K562 (cell line): Measurements from ENCODE around the gene CYP4B1. TPM values are rescaled to one million over a fixed set of nuclear protein-coding genes. Genes with fewer than 3 reads are reported as not detected.

Experiments
- ATAC-seq: fragments of 200-7000 bp; cut with Tn5 transposase; 3 replicates; pipeline ENCODE4 v1.9.1; 2020; ENCODE audit warnings: moderate library complexity
- BruUV-seq: library from RNA; stranded (reverse); fragments of 400-500 nt; replicated peaks from 2 replicates; lab custom pipeline; 2021; lab: Mats Ljungman, UMichigan
- CTCF ChIA-PET: fragments of 300-600 bp; formaldehyde crosslinking; extraction: SDS; loops from one replicate; lab custom pipeline; 2021; ENCODE audit warnings: low intra/inter-chr PET ratio; lab: Yijun Ruan, JAX
- POLR2A ChIA-PET: fragments of 300-600, 350-650 bp; sonication (Branson Sonifier 250); formaldehyde crosslinking; extraction: SDS; loops from one replicate; lab custom pipeline; 2021; ENCODE audit warnings: antibody characterized with exemption, inconsistent platforms; lab: Yijun Ruan, JAX
- DNase-seq, 4 experiments: peaks; one replicate each; pipeline versions ENCODE4 v3.0.0 to v3.0.0-alpha.2; 2011 to 2018; ENCODE audit warnings: low spot score in 3 of 4, mixed read lengths in 3 of 4; ENCODE audit errors: extremely low read depth in 1 of 4
- FAIRE-seq: peaks from 2 replicates; lab custom pipeline; 2011; peaks lifted over from hg19 to GRCh38; lab: Jason Lieb, UNC
- H2AFZ ChIP-seq: 2 replicates; pipeline ENCODE4 v1.6.0; 2011; ENCODE audit warnings: low read depth, low read length, control low read depth, inconsistent platforms
- H3K27ac ChIP-seq: fragments of 200-600 bp; 3 replicates; pipeline ENCODE4 v1.8.0; 2011; ENCODE audit warnings: low read depth, mild to moderate bottlenecking, control low read depth, inconsistent platforms, low read length, moderate library complexity, mixed read lengths; ENCODE audit errors: extremely low read depth
- H3K27me3 ChIP-seq, 2 experiments: fragments of 300-600 bp in 1 of 2; 2 replicates in 1 of 2; 3 replicates in 1 of 2; pipeline versions ENCODE4 v1.6.0 to v1.8.0; 2011; ENCODE audit warnings: inconsistent platforms in 2 of 2, low read length in 2 of 2, mild to moderate bottlenecking in 1 of 2, mixed read lengths in 1 of 2, moderate library complexity in 1 of 2; ENCODE audit not compliant: control insufficient read depth in 2 of 2, insufficient read depth in 2 of 2
- H3K36me3 ChIP-seq: fragments of 300-600 bp; 3 replicates; pipeline ENCODE4 v1.8.0; 2011; ENCODE audit warnings: mild to moderate bottlenecking, low read length, inconsistent platforms; ENCODE audit not compliant: control insufficient read depth, insufficient read depth
- H3K4me1 ChIP-seq, 2 experiments: fragments of 200-600 bp in 1 of 2; replicated peaks in 1 of 2; 2 replicates in 1 of 2; 3 replicates in 1 of 2; pipeline versions ENCODE4 v1.5.1 to v1.8.0; 2011; ENCODE audit warnings: inconsistent platforms in 2 of 2, low read length in 2 of 2, mild to moderate bottlenecking in 1 of 2, mixed read lengths in 1 of 2, moderate library complexity in 1 of 2; ENCODE audit not compliant: control insufficient read depth in 2 of 2, insufficient read depth in 2 of 2
- H3K4me2 ChIP-seq: 2 replicates; pipeline ENCODE4 v1.6.1; 2011; ENCODE audit warnings: low read length, control low read depth, inconsistent platforms, mixed read lengths; ENCODE audit not compliant: insufficient read depth
- H3K4me3 ChIP-seq: fragments of 200-600 bp; sonication (generic), shearing (Covaris generic); 2 replicates; pipeline ENCODE4 v1.5.1; 2016; ENCODE audit warnings: control low read depth, inconsistent platforms
- H3K79me2 ChIP-seq: fragments of 200-600 bp; 3 replicates; pipeline ENCODE4 v1.8.0; 2011; ENCODE audit warnings: low read length, inconsistent platforms; ENCODE audit not compliant: control insufficient read depth, insufficient read depth
- H3K9ac ChIP-seq, 2 experiments: 2 replicates each; pipeline versions ENCODE4 v1.6.0 to v1.6.1; 2011; ENCODE audit warnings: low read depth in 2 of 2, low read length in 2 of 2, control low read depth in 1 of 2, inconsistent platforms in 1 of 2, mild to moderate bottlenecking in 1 of 2, mixed read lengths in 1 of 2; ENCODE audit not compliant: insufficient read depth in 1 of 2
- H3K9me1 ChIP-seq: one replicate; pipeline ENCODE4 v1.6.0; 2011; ENCODE audit warnings: inconsistent platforms, mild to moderate bottlenecking, low read length, moderate library complexity; ENCODE audit not compliant: control insufficient read depth, insufficient read depth
- H3K9me3 ChIP-seq: replicated peaks from 2 replicates; pipeline ENCODE4 v1.5.1; 2011; ENCODE audit warnings: low read depth, low read length, inconsistent platforms; ENCODE audit not compliant: control insufficient read depth, insufficient read depth
- H4K20me1 ChIP-seq: replicated peaks from 2 replicates; pipeline ENCODE4 v1.6.1; 2011; ENCODE audit warnings: low read length, inconsistent platforms, mixed read lengths; ENCODE audit not compliant: control insufficient read depth, insufficient read depth
- DIDO1 ChIP-seq: fragments of 450-650 bp; IDR thresholded peaks from 2 replicates; pipeline ENCODE4 v1.6.1; 2016; ENCODE audit warnings: low read depth, missing biosample characterization, missing genetic modification characterization
- GATAD2A ChIP-seq: fragments of 450-650 bp; IDR thresholded peaks from 2 replicates; pipeline ENCODE4 v1.6.1; 2017
- POLR2B ChIP-seq: fragments of 450-650 bp; IDR thresholded peaks from 2 replicates; pipeline ENCODE4 v1.6.1; 2018; ENCODE audit warnings: low read depth; ENCODE audit not compliant: partially characterized antibody
- TBL1XR1 ChIP-seq, 2 experiments: IDR thresholded peaks; 2 replicates each; pipeline ENCODE4 v1.6.1; 2012; ENCODE audit warnings: improper control_type of control experiment in 2 of 2, low read length in 2 of 2, mild to moderate bottlenecking in 1 of 2
- WGBS: fragments of 100-300 bp; shearing (Covaris generic); methylation state at CpG from one replicate; pipeline ENCODE4 v1.1.6; 2016; ENCODE audit warnings: low coverage, mixed read lengths; ENCODE audit not compliant: insufficient coverage; ENCODE audit errors: missing lambda C conversion rate; 5-methylcytosine and 5-hydroxymethylcytosine counted together
- in situ Hi-C: fragments of 300-500 bp; cut with MboI; formaldehyde crosslinking; loops from 4 replicates; pipeline ENCODE4 v1.15.0; 2018; ENCODE audit warnings: inconsistent platforms, mixed read lengths
- intact Hi-C: fragments of 100-400 bp; cut with micrococcal nuclease; formaldehyde crosslinking; loops from 2 replicates; pipeline ENCODE4 v1.14.2; 2022
- polyA plus RNA-seq, 8 experiments: library from polyadenylated mRNA; depleted of rRNA in 4 of 8; stranded (reverse) in 5 of 8; unstranded in 3 of 8; fragments of >200 nt; fragmentation: Nextera tagmentation in 2 of 8; fragmentation: Illumina TruSeq in 1 of 8; extraction: Ambion mirVana in 2 of 8; extraction: Trizol in 1 of 8; gene quantifications; 2 replicates each; pipeline versions ENCODE4 v1.2.1 to v1.2.3, GENCODE V29; 2011 to 2014; ENCODE audit warnings: inconsistent platforms in 1 of 8, missing spikeins in 1 of 8
- total RNA-seq, 7 experiments: library from RNA; depleted of rRNA in 6 of 7; stranded (reverse); fragments of >200 nt in 6 of 7; fragmentation: Illumina TruSeq in 2 of 7; extraction: Trizol in 2 of 7; gene quantifications; 2 replicates each; pipeline versions ENCODE4 v1.2.1 to v1.2.3, GENCODE V29; 2011 to 2021; ENCODE audit warnings: low replicate concordance in 1 of 7
- TF ChIP-seq, protein P1 (sequence below), 2 experiments: fragments of 450-650 bp; IDR thresholded peaks; 2 replicates each; pipeline ENCODE4 v1.6.1; 2016; ENCODE audit warnings: mild to moderate bottlenecking in 2 of 2, borderline replicate concordance in 1 of 2, low read depth in 1 of 2, moderate library complexity in 1 of 2
- TF ChIP-seq, protein P2 (sequence below), 2 experiments: fragments of 250-450 bp in 1 of 2; fragments of 450-650 bp in 1 of 2; sonication (Bioruptor Pico) in 1 of 2; IDR thresholded peaks; 2 replicates each; pipeline versions ENCODE4 v1.6.1 to v1.8.0; 2016 to 2021; ENCODE audit warnings: mild to moderate bottlenecking in 2 of 2, moderate library complexity in 2 of 2, missing compliant biosample characterization in 1 of 2, missing genetic modification characterization in 1 of 2
- TF ChIP-seq, protein P3 (sequence below): sonication (generic); formaldehyde crosslinking; IDR thresholded peaks from 2 replicates; pipeline ENCODE4 v1.4.0; 2020; ENCODE audit warnings: mild to moderate bottlenecking, missing genetic modification reagents
- TF ChIP-seq, protein P4 (sequence below): sonication (generic); formaldehyde crosslinking; IDR thresholded peaks from 2 replicates; pipeline ENCODE4 v1.8.1; 2023; ENCODE audit warnings: mild to moderate bottlenecking, missing genetic modification reagents, moderate library complexity

The CYP4B1 gene
- total and polyA plus RNA-seq, 9 of the 15 experiments (the other 6 are each of a cell fraction or from before 2014, with no cell fraction given): 0.69 TPM; not detected in 8

DNA sequence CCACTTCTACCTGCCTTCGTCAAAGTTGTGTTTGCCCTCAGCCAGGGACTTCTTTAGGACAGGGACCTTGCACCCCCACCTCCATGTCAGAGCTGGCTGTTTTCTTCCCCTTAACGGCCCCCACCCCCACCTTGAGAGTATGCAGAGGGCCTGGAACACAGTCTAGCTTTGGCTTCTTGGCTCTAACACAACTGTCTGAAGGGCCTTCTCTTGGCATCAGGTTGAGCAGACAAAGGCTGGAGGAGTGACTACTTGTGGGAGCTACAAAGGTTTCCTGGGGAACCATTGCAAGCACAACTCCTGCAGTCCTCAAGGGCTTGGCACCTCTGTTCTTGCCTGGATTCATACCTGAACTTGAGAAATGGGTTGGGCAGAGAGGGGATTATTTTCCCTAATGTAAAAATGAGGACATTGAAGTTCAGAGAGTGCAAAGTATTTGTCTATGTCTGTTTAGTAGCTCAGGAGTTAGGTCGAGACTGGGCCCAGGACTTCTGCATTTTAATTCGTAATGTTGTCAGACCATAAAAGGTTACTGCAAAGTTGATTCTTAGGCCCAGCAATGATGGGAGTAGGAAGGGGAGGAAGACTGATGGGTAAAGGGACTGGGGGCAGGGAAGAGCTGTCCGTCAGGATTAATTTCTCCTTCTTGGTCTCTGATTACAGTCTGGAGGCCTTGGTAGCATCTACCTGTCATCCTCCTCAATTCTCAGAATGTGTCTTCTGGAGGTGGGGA lies 2.6 kb downstream of the CYP4B1 start:
- Histone ChIP-seq H3K4me3 (no peak overlapping the region), H3K27me3 (peaks cover 2 to 11% of the 10 kb centered on the region in 2 experiments; a peak in 2 of 5 replicates), H3K4me1 (no peaks in the 10 kb centered on the region), H2AFZ (no peak overlapping the region), H3K79me2 (no peaks in the 10 kb centered on the region), H3K4me2 (no peak overlapping the region), H3K9ac (no peak overlapping the region), H4K20me1 (no peaks in the 10 kb centered on the region), H3K9me3 (no peaks in the 10 kb centered on the region), H3K9me1 (no peaks in the 10 kb centered on the region), H3K36me3 (no peaks in the 10 kb centered on the region), H3K27ac (no peak overlapping the region)
- POLR2A ChIA-PET: interaction anchor here (0.6 to 1.4 kb wide), 4 partner anchors 10 to 332 kb away, joined by 3 to 5 read pairs (median 4); no protein-coding TSS in a partner anchor
- TF ChIP-seq, protein P1, sequence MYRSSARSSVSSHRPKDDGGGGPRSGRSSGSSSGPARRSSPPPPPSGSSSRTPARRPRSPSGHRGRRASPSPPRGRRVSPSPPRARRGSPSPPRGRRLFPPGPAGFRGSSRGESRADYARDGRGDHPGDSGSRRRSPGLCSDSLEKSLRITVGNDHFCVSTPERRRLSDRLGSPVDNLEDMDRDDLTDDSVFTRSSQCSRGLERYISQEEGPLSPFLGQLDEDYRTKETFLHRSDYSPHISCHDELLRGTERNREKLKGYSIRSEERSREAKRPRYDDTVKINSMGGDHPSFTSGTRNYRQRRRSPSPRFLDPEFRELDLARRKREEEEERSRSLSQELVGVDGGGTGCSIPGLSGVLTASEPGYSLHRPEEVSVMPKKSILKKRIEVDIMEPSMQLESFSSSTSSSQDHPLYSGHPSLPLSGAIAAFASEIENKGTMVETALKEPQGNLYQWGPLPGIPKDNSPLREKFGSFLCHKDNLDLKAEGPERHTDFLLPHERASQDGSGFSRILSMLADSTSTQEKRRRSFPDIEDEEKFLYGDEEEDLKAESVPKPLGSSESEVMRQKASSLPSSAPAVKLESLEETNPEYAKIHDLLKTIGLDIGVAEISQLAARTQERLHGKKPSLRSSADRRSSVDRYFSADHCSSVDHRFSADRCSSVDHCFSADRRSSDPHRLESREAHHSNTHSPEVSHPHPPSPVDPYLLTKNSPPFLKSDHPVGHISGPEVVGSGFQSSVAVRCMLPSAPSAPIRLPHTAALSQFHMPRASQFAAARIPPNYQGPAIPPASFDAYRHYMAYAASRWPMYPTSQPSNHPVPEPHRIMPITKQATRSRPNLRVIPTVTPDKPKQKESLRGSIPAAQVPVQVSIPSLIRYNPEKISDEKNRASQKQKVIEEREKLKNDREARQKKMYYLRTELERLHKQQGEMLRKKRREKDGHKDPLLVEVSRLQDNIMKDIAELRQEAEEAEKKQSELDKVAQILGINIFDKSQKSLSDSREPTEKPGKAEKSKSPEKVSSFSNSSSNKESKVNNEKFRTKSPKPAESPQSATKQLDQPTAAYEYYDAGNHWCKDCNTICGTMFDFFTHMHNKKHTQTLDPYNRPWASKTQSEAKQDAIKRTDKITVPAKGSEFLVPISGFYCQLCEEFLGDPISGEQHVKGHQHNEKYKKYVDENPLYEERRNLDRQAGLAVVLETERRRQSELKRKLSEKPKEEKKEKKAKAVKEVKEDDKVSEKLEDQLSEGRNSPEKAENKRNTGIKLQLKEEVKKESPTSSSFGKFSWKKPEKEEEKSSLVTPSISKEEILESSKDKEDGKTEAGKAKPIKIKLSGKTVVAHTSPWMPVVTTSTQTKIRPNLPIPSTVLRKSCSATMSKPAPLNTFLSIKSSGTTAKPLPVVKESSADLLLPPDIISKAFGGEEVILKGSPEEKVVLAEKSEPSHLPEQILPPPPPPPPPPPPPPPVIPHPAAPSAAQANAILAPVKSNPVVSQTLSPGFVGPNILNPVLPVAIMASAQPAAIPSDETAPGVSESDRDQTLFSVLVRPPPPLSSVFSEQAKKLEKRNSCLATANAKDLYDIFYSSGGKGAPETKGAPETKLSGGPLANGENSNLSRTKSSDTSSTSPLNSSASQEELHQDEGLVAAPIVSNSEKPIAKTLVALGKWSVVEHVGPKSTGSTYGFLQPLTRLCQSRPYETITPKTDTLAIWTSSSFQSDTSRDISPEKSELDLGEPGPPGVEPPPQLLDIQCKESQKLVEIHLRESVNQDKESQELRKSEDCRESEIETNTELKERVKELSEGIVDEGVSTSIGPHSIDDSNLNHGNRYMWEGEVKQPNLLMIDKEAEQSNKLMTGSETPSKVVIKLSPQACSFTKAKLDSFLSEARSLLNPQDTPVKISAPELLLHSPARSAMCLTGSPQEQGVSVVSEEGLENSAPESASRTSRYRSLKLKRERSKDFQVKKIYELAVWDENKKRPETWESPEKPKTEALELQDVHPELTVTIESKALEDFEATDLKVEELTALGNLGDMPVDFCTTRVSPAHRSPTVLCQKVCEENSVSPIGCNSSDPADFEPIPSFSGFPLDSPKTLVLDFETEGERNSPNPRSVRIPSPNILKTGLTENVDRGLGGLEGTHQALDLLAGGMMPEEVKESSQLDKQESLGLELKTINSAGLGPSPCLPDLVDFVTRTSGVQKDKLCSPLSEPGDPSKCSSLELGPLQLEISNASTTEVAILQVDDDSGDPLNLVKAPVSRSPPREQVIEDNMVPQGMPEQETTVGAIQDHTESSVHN (IDR thresholded peaks at IDR 0.05; ENCODE audit: borderline replicate concordance in 1 of 2, low read depth in 1 of 2): no peak
- TF ChIP-seq GATAD2A: no peak
- no peak for TF ChIP-seq DIDO1 (tag)
- TF ChIP-seq, protein P2, sequence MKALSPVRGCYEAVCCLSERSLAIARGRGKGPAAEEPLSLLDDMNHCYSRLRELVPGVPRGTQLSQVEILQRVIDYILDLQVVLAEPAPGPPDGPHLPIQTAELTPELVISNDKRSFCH (CRISPR knock-in tag; IDR thresholded peaks at IDR 0.05): no peak
- TF ChIP-seq, protein P2 (tag; IDR thresholded peaks at IDR 0.05): no peak
- no peak for TF ChIP-seq TBL1XR1 (IDR thresholded peaks at IDR 0.05; ENCODE audit: low read length in 2 of 2)
- TF ChIP-seq POLR2B: no peak
- TF ChIP-seq, protein P3, sequence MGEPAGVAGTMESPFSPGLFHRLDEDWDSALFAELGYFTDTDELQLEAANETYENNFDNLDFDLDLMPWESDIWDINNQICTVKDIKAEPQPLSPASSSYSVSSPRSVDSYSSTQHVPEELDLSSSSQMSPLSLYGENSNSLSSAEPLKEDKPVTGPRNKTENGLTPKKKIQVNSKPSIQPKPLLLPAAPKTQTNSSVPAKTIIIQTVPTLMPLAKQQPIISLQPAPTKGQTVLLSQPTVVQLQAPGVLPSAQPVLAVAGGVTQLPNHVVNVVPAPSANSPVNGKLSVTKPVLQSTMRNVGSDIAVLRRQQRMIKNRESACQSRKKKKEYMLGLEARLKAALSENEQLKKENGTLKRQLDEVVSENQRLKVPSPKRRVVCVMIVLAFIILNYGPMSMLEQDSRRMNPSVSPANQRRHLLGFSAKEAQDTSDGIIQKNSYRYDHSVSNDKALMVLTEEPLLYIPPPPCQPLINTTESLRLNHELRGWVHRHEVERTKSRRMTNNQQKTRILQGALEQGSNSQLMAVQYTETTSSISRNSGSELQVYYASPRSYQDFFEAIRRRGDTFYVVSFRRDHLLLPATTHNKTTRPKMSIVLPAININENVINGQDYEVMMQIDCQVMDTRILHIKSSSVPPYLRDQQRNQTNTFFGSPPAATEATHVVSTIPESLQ (CRISPR knock-in tag): no peak
- TF ChIP-seq, protein P4, sequence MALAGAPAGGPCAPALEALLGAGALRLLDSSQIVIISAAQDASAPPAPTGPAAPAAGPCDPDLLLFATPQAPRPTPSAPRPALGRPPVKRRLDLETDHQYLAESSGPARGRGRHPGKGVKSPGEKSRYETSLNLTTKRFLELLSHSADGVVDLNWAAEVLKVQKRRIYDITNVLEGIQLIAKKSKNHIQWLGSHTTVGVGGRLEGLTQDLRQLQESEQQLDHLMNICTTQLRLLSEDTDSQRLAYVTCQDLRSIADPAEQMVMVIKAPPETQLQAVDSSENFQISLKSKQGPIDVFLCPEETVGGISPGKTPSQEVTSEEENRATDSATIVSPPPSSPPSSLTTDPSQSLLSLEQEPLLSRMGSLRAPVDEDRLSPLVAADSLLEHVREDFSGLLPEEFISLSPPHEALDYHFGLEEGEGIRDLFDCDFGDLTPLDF (CRISPR knock-in tag): no peak
- CTCF ChIA-PET: no interaction called here
- no TSS peak for BruUV-seq
- intact Hi-C loops: no loop called here
- FAIRE-seq (no peak), DNase-seq (no peak), ATAC-seq (no peak)
- WGBS: 0% methylated on average over 5 of the region's 5 CpGs
- in situ Hi-C loops: no loop called here
